ENCODE measurements around the gene PPP2R3A.

Gene PPP2R3A

GRCh38 chr3:135966271-135966961 lies 888 bp downstream of the PPP2R3A start:
- Histone ChIP-seq H3K27me3 (ENCODE audit: insufficient read depth, low read length, poor library complexity, severe bottlenecking) (no peaks in the 10 kb centered on the region), H3K4me1 (ENCODE audit: insufficient read depth, low read length, poor library complexity, severe bottlenecking) (no peaks in the 10 kb centered on the region), H3K9me2 (replicated peaks; ENCODE audit: low read depth, low read length) (no peaks in the 10 kb centered on the region), H3K79me2 (ENCODE audit: insufficient read depth, low read length) (no peaks in the 10 kb centered on the region), H3K9me3 (ENCODE audit: insufficient read depth, low read depth, low read length) (no peaks in the 10 kb centered on the region), H2AFZ (ENCODE audit: low read length) (no peak overlapping the region), H3K36me3 (ENCODE audit: insufficient read depth, low read length) (no peaks in the 10 kb centered on the region), H3F3A (ENCODE audit: low read depth) (no peaks in the 10 kb centered on the region), H3K4me2 (ENCODE audit: low read depth, low read length, poor library complexity, severe bottlenecking) (no peak overlapping the region), H3K9ac (ENCODE audit: low read depth, low read length, poor library complexity, severe bottlenecking) (no peak overlapping the region), H3K4me3 (ENCODE audit: low read length, poor library complexity, severe bottlenecking) (no peak overlapping the region), H4K20me1 (ENCODE audit: insufficient read depth, low read length, poor library complexity, severe bottlenecking) (no peaks in the 10 kb centered on the region)
- TF ChIP-seq EZH2phosphoT487 (IDR thresholded peaks at IDR 0.05; ENCODE audit: borderline replicate concordance), result no peak
- TF ChIP-seq, protein P1, sequence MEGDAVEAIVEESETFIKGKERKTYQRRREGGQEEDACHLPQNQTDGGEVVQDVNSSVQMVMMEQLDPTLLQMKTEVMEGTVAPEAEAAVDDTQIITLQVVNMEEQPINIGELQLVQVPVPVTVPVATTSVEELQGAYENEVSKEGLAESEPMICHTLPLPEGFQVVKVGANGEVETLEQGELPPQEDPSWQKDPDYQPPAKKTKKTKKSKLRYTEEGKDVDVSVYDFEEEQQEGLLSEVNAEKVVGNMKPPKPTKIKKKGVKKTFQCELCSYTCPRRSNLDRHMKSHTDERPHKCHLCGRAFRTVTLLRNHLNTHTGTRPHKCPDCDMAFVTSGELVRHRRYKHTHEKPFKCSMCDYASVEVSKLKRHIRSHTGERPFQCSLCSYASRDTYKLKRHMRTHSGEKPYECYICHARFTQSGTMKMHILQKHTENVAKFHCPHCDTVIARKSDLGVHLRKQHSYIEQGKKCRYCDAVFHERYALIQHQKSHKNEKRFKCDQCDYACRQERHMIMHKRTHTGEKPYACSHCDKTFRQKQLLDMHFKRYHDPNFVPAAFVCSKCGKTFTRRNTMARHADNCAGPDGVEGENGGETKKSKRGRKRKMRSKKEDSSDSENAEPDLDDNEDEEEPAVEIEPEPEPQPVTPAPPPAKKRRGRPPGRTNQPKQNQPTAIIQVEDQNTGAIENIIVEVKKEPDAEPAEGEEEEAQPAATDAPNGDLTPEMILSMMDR (conservative IDR thresholded peaks at IDR 0.05; ENCODE audit: low read length), result no peak

DNA sequence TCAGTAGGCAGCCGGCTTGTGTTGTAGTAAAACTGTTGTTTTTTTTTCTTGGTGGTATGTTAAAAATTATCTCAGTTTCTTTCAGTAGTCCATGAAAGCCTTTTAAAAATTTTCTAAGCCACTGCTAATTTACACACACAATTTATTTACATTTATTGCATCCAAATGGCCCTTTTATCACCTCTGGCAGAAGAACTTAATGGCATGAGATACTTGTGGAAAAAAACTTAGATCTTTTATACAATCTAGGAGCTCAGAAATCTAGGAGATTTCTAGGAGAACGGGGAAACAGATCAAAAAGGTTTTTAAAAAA lies 1.4 kb downstream of the PPP2R3A start:
- Histone ChIP-seq H2AFZ (ENCODE audit: low read length) (no peak overlapping the region), H3K4me3 (ENCODE audit: low read length, poor library complexity, severe bottlenecking) (no peak overlapping the region)

DNA sequence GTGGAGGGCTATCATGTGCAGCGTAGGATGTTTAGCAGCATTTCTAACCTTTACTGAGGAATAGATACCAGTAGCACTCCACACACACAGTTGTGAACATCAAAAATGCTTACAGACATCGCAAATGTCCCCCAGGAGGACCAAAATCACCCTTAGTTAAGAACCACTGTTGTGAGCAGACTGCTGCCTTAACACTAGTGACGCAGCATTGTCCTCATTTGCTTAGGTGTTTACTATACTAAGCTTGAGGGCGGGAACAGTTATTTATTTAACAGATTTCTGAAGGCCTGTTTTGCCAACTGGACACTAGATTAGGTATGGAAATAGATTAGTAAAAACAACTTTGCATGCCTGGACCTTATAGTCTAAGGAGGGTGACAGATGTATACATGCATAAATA lies 2.3 kb downstream of the PPP2R3A start:
- no peaks in the 10 kb centered on the region for H3K79me2 ChIP-seq (ENCODE audit: insufficient read depth, low read length)
- H3K36me3 ChIP-seq (ENCODE audit: insufficient read depth, low read length), result no peaks in the 10 kb centered on the region
- H2AFZ ChIP-seq (ENCODE audit: low read length), result no peak overlapping the region
- no peaks in the 10 kb centered on the region for H3K27me3 ChIP-seq (ENCODE audit: insufficient read depth, low read length, poor library complexity, severe bottlenecking)
- no peak overlapping the region for H3K9ac ChIP-seq (ENCODE audit: low read depth, low read length, poor library complexity, severe bottlenecking)
- H3K9me3 ChIP-seq (ENCODE audit: insufficient read depth, low read depth, low read length), result no peaks in the 10 kb centered on the region
- H4K20me1 ChIP-seq (ENCODE audit: insufficient read depth, low read length, poor library complexity, severe bottlenecking), result no peaks in the 10 kb centered on the region
- H3K4me1 ChIP-seq (ENCODE audit: insufficient read depth, low read length, poor library complexity, severe bottlenecking), result no peaks in the 10 kb centered on the region
- no peaks in the 10 kb centered on the region for H3K9me2 ChIP-seq (replicated peaks; ENCODE audit: low read depth, low read length)
- TF ChIP-seq, protein P1 (conservative IDR thresholded peaks at IDR 0.05; ENCODE audit: low read length), result no peak
- no peak for TF ChIP-seq EZH2phosphoT487 (IDR thresholded peaks at IDR 0.05; ENCODE audit: borderline replicate concordance)
- no peak overlapping the region for H3K4me3 ChIP-seq (ENCODE audit: low read length, poor library complexity, severe bottlenecking)
- no peak overlapping the region for H3K4me2 ChIP-seq (ENCODE audit: low read depth, low read length, poor library complexity, severe bottlenecking)
- H3F3A ChIP-seq (ENCODE audit: low read depth), result no peaks in the 10 kb centered on the region

More for the DNA sequence above, 1.4 kb downstream of the PPP2R3A start:
- Histone ChIP-seq H3K9me3 (ENCODE audit: insufficient read depth, low read depth, low read length) (no peaks in the 10 kb centered on the region), H3K4me2 (ENCODE audit: low read depth, low read length, poor library complexity, severe bottlenecking) (no peak overlapping the region), H3K9ac (ENCODE audit: low read depth, low read length, poor library complexity, severe bottlenecking) (no peak overlapping the region), H3K27me3 (ENCODE audit: insufficient read depth, low read length, poor library complexity, severe bottlenecking) (no peaks in the 10 kb centered on the region), H3K9me2 (replicated peaks; ENCODE audit: low read depth, low read length) (no peaks in the 10 kb centered on the region), H3F3A (ENCODE audit: low read depth) (no peaks in the 10 kb centered on the region), H4K20me1 (ENCODE audit: insufficient read depth, low read length, poor library complexity, severe bottlenecking) (no peaks in the 10 kb centered on the region), H3K36me3 (ENCODE audit: insufficient read depth, low read length) (no peaks in the 10 kb centered on the region), H3K4me1 (ENCODE audit: insufficient read depth, low read length, poor library complexity, severe bottlenecking) (no peaks in the 10 kb centered on the region), H3K79me2 (ENCODE audit: insufficient read depth, low read length) (no peaks in the 10 kb centered on the region)
- TF ChIP-seq EZH2phosphoT487 (IDR thresholded peaks at IDR 0.05; ENCODE audit: borderline replicate concordance), result no peak
- TF ChIP-seq, protein P1 (conservative IDR thresholded peaks at IDR 0.05; ENCODE audit: low read length), result no peak

All from Loucy (cell line).